GM23338 (cell line): Measurements from ENCODE around the gene CEP350.

Experiments
- EZH2 ChIP-seq: fragments of 200-600 bp; sonication (generic); IDR thresholded peaks from one replicate; pipeline ENCODE4 v1.8.0; 2017; ENCODE audit warnings: antibody characterized with exemption, mild to moderate bottlenecking, low read depth; ENCODE audit not compliant: unreplicated experiment
- TF ChIP-seq, protein P1 (sequence below), 2 experiments: fragments of 200-600 bp in 1 of 2; sonication (generic) in 1 of 2; conservative IDR thresholded peaks; 2 replicates each; pipeline versions ENCODE4 v1.5.1 to v1.6.1; 2016 to 2017; ENCODE audit warnings: antibody characterized with exemption in 2 of 2, low read depth in 2 of 2, mild to moderate bottlenecking in 2 of 2, moderate library complexity in 1 of 2

DNA sequence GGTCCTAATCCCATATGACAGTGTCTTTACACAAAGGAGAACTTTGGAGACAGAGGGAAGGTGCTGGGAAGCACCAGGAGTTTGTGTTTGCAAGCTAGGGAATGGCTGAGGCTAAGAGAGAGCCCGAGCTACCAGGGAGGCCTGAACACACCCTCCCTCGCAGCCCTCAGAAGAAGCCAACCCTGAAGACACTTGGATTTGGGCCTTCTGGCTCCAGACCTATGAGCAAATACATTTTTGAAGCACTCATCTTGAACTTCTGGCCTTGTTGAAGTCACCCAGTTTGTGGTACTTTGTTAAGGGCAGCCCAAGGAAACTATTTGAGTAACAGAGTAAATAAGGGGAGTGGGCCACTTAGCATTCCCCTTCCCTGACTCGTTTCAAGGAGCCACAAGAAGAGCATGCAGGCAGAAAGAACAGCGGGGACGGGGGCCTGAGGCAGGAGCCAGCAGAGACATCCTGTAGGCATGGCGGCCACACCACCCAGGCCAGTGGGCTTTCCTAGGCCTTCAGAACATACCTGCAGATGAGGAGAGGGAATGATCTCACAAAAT lies 186.8 kb downstream of the CEP350 start:
- TF ChIP-seq, protein P1, sequence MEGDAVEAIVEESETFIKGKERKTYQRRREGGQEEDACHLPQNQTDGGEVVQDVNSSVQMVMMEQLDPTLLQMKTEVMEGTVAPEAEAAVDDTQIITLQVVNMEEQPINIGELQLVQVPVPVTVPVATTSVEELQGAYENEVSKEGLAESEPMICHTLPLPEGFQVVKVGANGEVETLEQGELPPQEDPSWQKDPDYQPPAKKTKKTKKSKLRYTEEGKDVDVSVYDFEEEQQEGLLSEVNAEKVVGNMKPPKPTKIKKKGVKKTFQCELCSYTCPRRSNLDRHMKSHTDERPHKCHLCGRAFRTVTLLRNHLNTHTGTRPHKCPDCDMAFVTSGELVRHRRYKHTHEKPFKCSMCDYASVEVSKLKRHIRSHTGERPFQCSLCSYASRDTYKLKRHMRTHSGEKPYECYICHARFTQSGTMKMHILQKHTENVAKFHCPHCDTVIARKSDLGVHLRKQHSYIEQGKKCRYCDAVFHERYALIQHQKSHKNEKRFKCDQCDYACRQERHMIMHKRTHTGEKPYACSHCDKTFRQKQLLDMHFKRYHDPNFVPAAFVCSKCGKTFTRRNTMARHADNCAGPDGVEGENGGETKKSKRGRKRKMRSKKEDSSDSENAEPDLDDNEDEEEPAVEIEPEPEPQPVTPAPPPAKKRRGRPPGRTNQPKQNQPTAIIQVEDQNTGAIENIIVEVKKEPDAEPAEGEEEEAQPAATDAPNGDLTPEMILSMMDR (conservative IDR thresholded peaks at IDR 0.05; ENCODE audit: low read depth in 2 of 2), result no peak
- no peak for TF ChIP-seq EZH2
